GM21381 (cell line): ENCODE results near the gene PAK6.

Experiments used
- ATAC-seq: cut with Tn5 transposase; IDR thresholded peaks from one replicate; pipeline ENCODE4 v1.9.1; 2021; ENCODE audit warnings: mild to moderate bottlenecking, moderate library complexity; ENCODE audit not compliant: unreplicated experiment

Gene PAK6

GRCh38 chr15:40241269-40242212, 2.7 kb downstream of the PAK6 start:
- ATAC-seq: no peak

DNA sequence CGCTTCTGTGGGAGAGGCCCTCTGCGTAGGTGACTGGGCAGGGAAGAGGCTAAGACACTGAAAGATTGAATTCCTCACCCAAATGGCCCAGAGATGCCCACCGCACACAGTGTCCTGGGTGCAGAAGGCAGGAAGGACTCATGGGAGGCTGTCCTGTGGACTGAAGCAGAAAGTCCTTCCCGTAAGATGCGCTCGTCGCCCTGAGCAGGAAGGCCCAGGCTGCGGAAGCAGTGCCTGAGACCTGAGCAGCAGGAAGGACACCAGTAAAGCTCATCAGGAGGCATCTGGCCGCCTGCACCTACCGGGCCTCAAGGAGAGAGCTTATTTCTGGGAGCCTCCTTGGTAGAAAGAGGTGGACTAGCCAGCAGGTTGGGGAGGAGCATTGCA, 3.3 kb downstream of the PAK6 start:
- ATAC-seq: no peak

DNA sequence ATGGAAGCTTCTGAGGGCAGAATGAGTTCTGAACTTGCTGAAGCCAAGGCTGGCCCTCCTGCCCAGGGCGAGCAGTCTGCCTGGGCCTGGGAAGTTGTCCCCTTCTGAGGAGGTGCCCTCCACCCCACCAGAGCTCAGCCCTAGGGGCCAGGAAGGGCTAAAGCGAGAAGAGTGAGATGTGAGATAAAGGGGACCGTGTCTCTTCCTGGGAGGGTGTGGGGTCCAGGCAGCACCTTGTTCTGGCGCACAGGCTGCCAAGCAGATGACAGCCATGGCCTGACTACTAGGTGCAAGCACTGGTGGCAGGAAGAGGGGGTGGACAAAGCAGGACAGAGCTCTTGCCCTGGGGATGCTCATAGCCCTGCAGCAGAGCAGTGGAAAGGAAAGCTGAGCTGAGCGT, 3.7 kb downstream of the PAK6 start:
- no peak for ATAC-seq

GRCh38 chr15:40243126-40243810, 4.4 kb downstream of the PAK6 start:
- ATAC-seq: no peak

DNA sequence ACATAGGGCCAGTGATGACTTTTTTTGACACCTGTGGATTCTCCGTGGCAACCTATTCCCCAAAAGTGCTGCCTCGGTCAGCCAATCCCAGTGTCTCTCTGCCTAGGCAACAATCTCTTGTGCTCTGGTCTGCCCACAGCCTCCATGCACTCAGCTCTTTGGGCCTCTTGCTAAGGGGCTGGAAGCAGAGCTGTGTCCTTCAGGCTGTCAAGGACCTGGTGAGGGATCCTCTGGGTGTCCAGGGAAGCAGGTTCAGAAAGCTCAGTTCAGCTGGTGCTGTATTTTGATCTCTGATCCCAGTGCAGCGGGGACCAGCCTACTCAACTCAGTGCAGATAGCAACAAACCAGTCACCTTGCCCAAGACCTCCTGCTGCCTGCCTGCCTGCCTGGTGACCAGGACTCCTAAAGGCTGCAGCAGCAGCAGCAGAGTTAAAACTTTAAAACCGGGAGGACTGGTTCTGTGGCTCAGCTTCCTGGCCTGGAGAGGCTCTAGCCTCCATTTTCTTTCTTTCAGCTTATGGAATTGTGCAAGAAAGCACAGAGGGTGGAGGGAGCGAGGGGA, 6.2 kb downstream of the PAK6 start:
- ATAC-seq: no peak

DNA sequence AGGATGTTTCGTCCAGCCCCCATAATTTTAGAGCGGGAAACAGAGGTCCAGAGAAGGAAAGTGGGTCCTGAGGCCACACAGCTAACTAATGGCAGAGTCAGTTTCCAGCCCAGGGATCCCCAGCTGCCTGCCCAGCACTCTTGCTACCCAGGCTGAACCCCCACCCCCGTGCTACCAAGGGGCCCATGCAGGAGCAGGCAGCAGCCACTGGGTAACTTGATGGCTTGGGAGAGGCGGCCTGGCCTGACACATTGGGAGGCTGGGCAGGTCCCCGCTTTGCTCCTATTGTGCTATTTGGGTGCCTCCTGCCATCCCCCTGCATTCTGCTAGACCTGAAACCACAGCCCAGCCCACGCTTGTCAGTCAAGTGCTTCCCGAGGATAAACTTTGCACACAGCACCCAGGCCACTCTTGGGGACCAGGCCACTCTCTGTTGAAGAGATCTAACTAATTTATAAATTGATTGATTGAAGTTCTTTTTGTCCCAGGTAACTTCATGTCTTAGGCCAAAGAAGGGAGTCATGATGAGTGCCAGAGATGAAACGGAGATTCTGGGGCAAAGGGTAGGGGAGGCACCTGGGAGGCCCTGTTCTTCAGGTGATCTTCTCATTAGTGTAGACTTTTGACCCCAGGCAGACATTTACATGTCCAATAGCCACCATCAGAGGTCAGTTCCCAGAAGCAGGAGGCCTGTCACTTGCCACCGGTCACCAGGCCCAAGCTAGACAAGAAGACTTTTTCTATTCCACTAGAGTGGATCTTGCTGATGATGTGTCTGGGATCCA, 7.0 kb downstream of the PAK6 start:
- ATAC-seq: no peak

DNA sequence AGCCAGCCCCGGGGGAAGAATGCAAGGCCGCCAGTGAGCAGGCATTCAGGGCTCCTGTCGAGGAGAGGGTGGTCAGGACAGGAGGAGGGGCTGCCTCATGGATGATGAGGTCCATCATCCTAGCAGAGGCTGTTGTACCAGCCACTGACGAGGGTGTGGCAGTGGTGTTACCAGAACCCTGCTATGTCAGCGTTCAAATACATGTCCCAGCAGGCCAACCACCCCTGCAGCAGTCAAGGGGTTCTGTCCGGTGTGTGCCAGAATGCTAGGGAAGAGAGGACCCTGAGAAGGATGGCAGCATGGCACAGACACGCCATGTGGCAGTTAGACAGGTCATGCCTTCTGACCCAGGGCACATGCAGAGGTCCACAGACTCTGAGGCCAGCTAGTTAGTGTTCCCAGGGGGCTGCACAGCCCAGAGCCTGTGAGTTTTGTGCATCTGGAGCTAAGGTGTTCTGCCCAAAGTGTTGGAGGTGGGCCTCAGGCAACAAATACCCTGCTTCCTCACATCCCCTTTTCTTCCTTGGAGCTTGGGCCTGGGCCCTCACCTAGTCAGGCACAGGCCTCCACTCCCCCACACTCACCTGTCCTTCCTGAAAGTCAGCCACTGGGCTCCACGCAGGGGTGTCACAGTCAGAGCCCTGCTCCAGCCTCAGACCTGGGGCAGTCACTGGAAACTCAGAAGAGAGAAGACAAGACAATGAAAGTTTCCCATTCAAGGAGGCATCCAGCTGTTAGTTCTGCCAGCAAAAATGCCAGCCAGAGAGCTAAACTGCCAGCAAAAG, 7.8 kb downstream of the PAK6 start:
- no peak for ATAC-seq

GRCh38 chr15:40247406-40247971, 8.6 kb downstream of the PAK6 start:
- ATAC-seq: no peak

GRCh38 chr15:40248006-40248783, 9.3 kb downstream of the PAK6 start:
- ATAC-seq: no peak

DNA sequence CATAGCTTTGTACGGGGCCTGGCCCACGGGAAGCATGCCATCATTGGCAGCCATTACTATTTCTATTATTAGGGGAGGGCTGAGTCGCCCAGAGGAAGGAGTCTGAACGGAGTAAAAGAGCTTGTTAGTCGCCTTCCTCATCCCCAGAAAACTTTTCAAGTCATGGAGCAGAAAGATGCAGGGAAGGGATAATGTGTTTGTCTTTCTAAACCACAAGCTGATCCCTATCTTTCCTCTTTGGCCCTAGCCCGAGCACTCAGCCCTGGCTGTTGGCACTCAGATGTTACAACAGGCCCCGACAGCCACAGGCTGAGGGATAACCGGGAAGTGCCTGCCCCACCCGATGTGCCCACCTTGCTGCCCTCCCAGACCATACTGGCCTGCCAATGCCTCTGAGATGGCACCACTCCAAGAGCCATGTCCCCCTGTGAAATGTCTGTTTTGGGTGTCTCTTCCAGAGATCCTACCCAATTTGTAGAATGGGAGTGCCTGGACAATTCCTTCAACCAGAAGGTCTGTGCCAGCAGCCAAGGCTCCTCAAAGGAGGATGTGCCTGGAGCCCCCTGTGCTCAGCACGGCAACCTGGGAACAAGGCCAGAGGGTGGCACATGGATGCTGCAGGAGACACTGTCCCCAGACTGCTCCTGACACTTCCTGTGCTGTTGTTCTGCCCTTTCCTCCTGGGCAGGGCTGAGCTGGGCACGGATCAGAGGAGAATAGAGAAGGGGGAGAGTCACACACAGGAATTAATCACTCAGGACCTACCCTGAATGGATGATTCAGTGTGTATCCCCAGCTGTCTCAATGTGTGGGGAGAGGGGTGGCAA, 10.8 kb downstream of the PAK6 start:
- no peak for ATAC-seq

GRCh38 chr15:40250304-40250656, 11.4 kb downstream of the PAK6 start:
- ATAC-seq: no peak

- ATAC-seq: no peak
These were observed 12.1 kb downstream of the PAK6 start for GRCh38 chr15:40250771-40251483.

- ATAC-seq: no peak
These were observed 12.8 kb downstream of the PAK6 start for GRCh38 chr15:40251486-40252140.

DNA sequence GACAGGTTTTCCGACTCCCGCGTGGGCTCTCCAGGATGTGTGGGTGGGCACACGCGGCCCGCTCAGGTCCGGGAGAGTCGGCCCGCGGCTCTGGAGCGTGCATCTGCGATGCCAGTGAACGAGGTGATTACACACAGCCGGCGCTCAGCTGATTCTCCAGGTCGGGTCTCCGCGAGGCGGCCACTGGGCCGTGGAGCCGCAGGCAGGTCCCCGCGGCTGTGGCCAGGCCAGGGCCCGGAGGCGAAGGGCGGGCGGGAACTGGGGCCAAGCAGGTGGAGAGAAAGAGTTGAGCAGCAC, 13.2 kb downstream of the PAK6 start:
- ATAC-seq: no peak

GRCh38 chr15:40252438-40253166, 13.7 kb downstream of the PAK6 start:
- no peak for ATAC-seq

- no peak for ATAC-seq
These were observed 14.4 kb downstream of the PAK6 start for GRCh38 chr15:40253167-40253790.
